DND-41 (cell line): ENCODE results near the gene LRP11.

Experiments
- EZH2 ChIP-seq: IDR thresholded peaks from 3 replicates; pipeline ENCODE4 v1.6.1; 2012; ENCODE audit warnings: borderline replicate concordance, low read depth, mild to moderate bottlenecking, moderate library complexity, low read length, inconsistent platforms; ENCODE audit not compliant: severe bottlenecking
- TF ChIP-seq, protein P1 (sequence below): IDR thresholded peaks from 2 replicates; pipeline ENCODE4 v1.5.1; 2012; ENCODE audit warnings: borderline replicate concordance, low read length, moderate library complexity, mild to moderate bottlenecking; ENCODE audit not compliant: poor library complexity, severe bottlenecking; ENCODE audit errors: extremely low read depth

DNA sequence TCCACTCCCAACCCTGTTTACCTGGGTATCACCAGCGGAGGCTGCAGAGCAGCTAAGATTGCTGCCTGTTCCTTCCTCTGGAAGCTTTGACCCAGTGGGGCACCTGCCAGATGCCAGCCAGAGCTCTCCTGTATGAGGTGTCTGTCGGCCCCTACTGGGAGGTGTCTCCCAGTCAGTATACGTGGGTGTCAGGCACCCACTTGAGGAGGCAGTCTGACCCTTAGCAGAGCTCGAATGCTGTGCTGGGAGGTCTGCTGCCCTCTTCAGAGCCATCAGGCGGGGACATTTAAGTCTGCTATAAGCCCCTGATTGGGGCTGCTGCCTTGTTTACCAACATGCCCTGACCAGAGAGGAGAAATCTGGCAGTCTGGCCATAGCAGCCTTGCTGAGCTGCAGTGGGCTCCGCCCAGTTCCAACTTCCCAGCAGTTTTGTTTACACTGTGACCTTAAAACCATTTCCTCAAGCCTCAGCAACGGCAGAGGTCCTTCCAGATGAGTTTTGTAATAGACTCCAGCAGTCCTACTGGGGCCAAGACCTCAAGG is 31.0 kb upstream of the LRP11 start:
- TF ChIP-seq, protein P1, sequence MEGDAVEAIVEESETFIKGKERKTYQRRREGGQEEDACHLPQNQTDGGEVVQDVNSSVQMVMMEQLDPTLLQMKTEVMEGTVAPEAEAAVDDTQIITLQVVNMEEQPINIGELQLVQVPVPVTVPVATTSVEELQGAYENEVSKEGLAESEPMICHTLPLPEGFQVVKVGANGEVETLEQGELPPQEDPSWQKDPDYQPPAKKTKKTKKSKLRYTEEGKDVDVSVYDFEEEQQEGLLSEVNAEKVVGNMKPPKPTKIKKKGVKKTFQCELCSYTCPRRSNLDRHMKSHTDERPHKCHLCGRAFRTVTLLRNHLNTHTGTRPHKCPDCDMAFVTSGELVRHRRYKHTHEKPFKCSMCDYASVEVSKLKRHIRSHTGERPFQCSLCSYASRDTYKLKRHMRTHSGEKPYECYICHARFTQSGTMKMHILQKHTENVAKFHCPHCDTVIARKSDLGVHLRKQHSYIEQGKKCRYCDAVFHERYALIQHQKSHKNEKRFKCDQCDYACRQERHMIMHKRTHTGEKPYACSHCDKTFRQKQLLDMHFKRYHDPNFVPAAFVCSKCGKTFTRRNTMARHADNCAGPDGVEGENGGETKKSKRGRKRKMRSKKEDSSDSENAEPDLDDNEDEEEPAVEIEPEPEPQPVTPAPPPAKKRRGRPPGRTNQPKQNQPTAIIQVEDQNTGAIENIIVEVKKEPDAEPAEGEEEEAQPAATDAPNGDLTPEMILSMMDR, result no peak
- TF ChIP-seq EZH2, result no peak
